CD4-positive, alpha-beta T cell treated with Interleukin-17A for 1 hour (primary cell): Measurements from ENCODE around the gene IQCE.
"Not testable (repeated sequence)": the region's sequence is repeated elsewhere in the genome, so short reads cannot be mapped to it uniquely, and the experiment has no call there.

Experiments
- DNase-seq: peaks from one replicate; pipeline ENCODE4 v3.0.0-alpha.2; 2020

The IQCE gene

DNA sequence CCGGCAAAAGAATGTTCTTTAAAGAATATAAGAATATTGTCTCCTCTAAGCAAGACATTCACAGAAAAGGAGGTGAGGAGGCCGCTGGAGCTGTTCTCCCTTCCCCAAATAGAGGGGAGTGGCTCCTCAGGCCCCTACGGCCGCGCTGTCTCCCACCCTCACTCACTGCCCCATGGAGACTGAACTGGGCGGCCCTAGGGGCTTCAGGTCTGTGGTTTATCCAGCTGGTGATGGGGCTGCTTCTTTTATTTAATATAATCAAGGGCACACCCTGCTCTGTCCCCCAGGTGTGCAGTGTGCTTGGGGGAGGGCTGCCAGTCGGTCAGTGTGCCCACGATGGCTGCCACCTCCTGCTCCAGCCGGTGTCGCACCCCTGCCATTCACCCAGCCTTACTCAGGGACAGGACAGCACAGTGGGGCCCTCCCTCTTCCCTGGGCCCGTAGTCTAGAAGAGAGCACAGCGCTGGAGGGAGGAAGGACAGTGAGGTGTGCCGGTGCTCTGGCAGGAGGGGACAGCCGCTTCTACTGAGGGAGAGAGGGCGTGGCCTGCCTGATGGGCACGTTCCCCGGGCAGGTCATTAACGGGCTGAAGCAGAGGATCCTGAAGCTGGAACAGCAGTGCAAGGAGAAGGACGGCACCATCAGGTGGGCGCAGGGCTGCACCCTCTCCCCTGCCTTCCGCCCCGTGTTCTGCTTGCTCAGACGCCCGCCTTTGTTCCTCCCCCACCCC lies 23.4 kb downstream of the IQCE start:
- DNase-seq, result no peak

DNA sequence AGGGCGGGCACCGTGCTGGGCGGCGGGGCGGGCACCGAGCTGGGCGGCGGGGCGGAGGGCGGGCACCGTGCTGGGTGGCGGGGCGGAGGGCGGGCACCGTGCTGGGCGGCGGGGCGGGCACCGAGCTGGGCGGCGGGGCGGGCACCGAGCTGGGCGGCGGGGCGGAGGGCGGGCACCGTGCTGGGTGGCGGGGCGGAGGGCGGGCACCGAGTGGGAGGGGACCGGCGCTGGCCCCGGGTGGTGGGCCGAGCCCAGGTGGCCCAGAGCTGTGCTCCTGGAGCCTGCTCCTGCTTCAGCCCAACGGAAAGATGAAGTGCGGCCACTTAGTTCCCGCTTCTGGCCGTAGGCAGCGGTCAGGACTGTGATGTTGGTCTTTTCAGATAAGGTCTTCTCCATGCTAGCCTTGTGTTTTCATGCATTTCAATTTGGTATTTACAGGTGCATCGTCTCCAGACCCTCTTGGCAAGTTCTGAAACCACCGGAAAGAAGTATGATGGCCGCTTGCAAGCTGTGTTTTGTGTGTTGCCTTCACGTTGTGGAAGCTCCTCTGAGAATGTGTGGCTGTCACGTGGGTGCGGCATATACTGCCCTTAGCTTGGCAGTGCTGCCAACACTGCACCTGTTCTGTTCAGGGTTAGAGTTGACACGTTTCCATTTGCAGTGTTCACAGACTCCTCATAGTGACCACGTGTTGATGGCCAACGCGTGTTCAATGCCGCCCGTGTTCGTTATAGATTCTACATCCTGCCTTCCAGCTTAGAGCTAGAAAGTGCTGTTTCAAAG lies 25.2 kb downstream of the IQCE start:
- DNase-seq, result no peak

GRCh38 chr7:2585446-2585845 lies 26.7 kb downstream of the IQCE start:
- DNase-seq, result no peak

- DNase-seq, result no peak
Observed at GRCh38 chr7:2586326-2587020, 27.7 kb downstream of the IQCE start.

DNA sequence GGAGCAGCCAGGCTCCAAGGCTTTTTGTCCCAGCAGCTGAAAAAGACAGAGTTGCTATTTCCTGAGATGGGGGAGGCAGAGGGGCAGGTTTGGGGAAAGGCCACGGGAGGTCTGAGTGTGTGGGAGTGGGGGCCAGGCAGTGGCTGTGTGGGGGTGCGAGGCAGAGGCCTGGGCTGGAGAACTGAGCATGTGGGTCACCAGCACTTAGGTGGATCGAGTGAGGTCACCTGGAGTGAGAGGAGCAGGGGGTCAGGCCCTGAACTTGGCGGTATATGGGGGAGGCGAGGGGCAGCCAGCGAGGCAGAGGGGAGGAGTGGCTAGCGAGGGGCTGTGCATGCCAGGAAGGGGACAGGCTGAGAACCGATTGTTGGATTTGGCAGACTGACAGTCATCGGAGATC lies 28.4 kb downstream of the IQCE start:
- no peak for DNase-seq

DNA sequence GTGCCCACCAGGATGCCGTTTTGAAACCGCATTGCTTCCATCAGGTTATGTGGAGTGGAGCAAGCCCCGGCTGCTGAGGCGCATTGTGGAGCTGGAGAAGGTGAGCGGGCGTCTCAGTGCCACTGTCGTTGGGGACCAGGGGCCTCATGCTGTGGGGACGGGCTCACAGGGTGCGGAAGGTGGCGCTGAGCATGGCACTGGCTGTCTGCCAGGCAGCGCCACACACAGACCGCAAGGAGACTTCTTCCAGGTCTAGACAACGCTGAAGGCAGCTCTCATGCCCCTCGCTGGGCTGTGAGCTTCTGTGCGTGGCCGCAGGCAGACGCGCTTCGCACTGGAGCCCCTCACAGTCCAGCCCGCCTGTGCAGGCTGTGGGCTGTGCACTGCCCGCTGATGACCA lies 29.0 kb downstream of the IQCE start:
- DNase-seq, result no peak

DNA sequence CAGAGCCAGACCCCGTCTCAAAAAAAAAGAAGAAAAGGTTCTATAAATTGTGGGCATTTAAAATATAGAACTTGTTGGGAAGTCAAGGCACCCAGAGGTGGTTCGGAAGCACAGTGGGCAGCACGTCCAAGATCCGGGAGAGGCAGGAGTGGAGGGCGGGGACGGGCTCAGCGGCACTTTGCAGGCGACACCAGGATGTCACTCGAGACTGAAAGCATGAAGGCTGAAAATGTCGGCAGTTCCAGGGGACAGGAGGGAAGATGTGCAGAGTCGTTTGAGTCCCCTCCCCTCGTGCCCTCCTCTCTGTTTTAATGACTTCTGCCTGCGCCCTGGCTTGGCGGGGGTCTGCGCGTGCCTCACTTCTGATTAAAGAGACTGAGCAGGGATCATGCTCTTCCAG lies 30.6 kb downstream of the IQCE start:
- DNase-seq, result no peak

DNA sequence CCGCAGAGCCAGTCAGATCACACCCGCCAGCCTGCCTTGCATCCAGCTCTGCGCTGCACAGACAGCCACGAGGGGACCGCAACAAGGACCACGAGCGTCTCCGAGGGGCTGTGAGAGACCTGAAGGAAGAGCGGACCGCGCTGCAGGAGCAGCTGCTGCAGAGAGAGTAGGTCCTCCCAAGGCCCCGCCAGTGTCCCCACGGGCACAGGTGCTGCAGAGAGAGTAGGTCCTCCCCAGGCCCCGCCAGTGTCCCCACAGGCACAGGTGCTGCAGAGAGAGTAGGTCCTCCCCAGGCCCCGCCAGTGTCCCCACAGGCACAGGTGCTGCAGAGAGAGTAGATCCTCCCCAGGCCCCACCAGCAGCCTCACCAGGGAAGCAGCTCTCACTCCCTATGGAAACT lies 31.2 kb downstream of the IQCE start:
- DNase-seq, result not testable (repeated sequence)

DNA sequence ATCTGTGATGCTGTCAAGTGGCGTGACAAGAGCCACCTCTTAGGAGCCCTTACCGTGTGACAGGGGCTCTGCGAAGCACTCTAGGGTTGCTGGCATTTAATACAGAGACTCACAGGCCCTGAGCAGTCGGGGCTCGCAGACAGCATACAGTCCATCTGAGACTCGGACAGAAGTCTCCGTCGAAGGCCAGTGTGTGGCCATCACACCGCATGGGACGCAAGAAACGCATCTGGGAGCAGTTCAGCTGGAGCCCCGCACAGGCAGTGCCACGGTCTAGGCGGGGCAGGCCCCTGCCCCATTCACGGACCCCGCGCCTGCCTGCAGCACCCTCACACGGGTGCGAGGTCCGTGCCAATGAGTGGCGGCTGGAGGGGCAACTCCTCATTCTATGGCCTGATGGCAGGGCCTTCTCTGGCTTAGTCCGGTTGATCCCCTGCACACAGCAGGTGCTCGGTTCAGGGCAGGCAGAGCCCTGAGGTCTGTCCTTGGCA lies 33.6 kb downstream of the IQCE start:
- no peak for DNase-seq

DNA sequence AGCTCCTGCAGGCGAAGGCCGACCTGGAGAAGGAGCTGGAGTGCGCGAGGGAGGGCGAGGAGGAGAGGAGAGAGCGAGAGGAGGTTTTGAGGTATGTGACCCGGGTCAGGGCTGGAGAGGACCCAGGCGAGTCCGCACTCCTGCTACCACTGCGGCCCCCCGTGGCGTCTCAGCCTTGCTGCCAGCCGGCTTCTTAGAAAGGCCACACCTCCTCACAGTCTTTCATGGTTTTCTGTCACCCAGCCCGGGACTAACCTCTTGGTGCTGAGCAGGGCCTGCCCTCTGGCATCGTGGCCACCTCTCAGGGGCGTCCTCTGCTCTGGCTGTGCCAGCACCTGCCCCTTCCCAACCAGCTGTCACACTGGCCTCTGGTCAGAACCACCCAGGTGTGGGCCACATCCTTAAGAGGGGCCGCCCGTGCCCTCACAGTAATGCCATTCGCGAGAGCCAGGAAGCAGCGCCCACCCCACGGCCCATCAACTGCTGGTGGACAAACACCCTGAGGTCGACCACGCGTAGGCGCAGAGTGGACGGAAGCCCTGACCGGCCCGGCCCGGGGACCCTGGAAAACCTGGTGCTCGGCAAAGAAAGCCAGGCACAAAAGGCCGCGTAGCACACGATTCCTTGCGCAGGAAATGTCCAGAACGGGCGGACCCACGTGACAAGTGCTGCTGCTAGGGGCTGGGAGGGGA lies 34.4 kb downstream of the IQCE start:
- no peak for DNase-seq

DNA sequence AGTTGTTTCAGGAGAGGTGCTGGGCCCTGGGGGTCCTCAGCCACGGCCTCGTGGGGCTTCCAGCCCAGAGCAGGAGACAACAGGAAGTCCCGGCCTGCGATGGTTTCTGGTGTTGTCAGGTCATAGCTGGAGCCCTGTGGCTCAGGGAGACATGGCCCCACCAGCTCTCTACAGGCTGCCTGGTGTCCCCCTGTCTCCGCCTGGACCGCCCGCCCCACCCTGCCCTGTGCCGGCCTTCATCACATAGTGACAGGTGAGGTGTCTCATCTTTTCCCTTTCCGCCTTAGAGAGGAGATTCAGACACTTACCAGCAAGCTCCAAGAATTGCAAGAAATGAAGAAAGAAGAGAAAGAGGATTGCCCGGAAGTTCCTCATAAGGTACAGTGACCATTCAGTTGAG lies 35.8 kb downstream of the IQCE start:
- no peak for DNase-seq

DNA sequence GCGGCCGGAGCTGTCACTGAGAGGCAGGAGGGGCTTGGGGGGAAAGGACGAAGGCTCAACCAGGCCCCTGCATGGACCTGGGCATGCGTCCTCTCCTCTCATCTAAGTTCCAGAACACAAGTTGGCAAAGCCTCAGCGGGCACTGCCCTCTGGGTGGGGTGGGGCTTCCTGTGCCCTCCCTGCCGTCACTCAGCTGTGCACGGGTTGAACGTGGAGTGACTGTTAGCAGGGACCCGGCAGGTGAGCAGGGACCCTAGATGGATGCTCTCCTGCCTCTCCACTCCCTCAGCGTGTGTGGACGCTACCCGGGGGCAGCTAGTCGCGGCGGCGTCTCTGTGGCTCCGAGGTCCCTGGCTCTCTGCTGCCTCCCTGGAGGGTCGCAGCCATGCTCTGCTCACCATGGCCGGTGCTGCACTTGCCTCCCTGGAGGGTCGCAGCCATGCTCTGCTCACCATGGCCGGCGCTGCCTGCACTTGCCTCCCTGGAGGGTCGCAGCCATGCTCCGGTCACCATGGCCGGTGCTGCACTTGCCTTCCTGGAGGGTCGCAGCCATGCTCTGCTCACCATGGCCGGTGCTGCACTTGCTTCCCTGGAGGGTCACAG lies 36.6 kb downstream of the IQCE start:
- DNase-seq, result no peak

- no peak for DNase-seq
Observed at GRCh38 chr7:2596464-2597272, 37.9 kb downstream of the IQCE start.

- no peak for DNase-seq
Observed at GRCh38 chr7:2597273-2597640, 38.5 kb downstream of the IQCE start.

DNA sequence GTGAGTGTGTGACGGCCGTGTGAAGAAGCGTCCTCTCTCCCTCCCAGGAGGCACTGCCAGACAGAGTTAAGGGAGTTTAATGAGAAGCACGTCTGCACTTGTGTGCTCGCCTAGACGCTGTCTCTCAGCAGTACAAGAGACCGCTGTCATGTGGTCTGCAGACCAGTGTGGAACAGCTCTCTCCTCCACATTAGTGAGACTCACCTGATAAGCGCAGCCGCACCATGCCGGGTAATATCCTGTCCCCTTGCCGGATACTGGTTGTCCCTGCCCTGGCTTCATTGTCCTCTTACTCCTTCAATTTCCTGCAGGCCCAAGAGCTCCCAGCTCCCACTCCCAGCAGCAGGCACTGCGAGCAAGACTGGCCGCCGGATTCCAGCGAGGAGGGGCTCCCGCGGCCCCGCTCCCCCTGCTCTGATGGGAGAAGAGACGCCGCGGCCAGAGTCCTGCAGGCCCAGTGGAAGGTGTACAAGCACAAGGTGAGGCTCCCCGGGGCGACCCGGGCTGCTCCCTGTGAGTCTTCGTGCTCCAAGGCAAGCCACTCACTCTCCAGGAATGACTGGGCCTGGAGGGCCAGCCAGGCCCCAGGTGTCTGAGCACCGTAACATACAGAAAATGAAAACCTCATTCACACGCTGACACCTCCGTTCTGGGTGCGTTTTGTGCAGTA lies 39.5 kb downstream of the IQCE start:
- DNase-seq, result no peak

- no peak for DNase-seq
Observed at GRCh38 chr7:2601065-2601464, 42.3 kb downstream of the IQCE start.

DNA sequence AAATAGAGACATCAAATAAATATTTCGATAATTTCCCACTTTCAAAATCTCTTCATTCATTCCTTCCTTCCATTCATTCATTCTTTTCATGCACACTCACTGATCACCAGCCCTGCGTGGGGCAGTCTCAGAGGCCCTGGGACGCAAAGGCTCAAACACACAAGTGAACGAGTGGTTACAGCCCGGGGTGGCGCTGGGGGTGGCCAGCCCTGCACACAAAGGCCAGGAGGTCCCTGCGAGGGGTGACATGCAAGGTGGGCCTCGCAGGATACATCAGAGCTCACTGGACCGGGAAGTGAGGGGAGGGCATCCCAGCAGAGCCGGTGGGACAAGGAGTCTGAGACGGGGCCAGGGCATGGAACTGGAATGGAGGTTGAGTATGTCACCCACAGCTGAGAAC lies 43.1 kb downstream of the IQCE start:
- no peak for DNase-seq

GRCh38 chr7:2602406-2603043 lies 43.7 kb downstream of the IQCE start:
- DNase-seq, result no peak

- no peak for DNase-seq
Observed at GRCh38 chr7:2603044-2603965, 44.5 kb downstream of the IQCE start.
